Thyroid gland (tissue), 4 donors: ENCODE measurements around the gene DNAH1.

Source experiments
- POLR2A ChIP-seq, 2 donors: fragments of 450-650 bp; IDR thresholded peaks; one replicate each; pipeline ENCODE4 v1.6.1; 2017; ENCODE audit warnings: antibody characterized with exemption in 2 of 2, mild to moderate bottlenecking in 2 of 2, moderate library complexity in 1 of 2
- TF ChIP-seq, protein P1 (sequence below), 6 experiments: fragments of 200-600 bp in 3 of 6; fragments of 450-650 bp in 3 of 6; sonication (generic) in 3 of 6; IDR thresholded peaks; one replicate each; pipeline ENCODE4 v1.5.1; 2016 to 2019; ENCODE audit warnings: antibody characterized with exemption in 6 of 6, mild to moderate bottlenecking in 2 of 6, inconsistent platforms in 1 of 6, moderate library complexity in 1 of 6

DNA sequence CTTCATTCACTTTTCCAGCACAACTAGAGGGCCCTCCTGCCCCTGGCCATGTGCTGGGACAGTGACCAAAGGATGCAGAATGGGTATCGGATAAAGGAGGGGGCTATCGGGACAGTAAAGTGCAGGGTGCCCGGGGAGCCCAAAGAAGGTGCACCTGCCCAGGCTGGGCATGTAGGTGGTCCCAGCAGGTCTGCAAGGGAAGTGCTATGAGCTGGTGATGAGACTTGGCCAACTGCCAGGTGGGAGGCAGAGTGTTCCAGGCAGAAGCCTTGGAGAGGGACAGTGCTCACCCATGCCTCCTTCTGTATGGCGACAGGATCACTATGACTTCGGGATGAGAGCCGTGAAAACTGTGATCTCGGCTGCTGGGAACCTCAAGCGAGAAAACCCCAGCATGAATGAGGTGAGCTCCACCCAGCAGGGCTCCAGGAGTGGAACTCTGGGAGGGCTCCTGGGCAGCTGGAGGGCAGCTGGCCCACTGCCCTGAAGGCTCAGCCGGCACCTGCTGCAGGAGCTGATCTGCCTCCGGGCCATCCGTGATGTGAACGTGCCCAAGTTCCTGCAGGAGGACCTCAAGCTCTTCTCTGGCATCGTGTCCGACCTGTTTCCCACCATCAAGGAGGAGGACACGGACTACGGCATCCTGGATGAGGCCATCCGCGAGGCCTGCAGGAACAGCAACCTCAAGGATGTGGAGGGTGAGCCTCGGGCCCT lies 48.4 kb downstream of the DNAH1 start:
- TF ChIP-seq, protein P1, sequence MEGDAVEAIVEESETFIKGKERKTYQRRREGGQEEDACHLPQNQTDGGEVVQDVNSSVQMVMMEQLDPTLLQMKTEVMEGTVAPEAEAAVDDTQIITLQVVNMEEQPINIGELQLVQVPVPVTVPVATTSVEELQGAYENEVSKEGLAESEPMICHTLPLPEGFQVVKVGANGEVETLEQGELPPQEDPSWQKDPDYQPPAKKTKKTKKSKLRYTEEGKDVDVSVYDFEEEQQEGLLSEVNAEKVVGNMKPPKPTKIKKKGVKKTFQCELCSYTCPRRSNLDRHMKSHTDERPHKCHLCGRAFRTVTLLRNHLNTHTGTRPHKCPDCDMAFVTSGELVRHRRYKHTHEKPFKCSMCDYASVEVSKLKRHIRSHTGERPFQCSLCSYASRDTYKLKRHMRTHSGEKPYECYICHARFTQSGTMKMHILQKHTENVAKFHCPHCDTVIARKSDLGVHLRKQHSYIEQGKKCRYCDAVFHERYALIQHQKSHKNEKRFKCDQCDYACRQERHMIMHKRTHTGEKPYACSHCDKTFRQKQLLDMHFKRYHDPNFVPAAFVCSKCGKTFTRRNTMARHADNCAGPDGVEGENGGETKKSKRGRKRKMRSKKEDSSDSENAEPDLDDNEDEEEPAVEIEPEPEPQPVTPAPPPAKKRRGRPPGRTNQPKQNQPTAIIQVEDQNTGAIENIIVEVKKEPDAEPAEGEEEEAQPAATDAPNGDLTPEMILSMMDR (IDR thresholded peaks at IDR 0.05), result no peak
- no peak for TF ChIP-seq POLR2A (IDR thresholded peaks at IDR 0.05)
